Measurements from ENCODE around the gene FAM217B. TPM values are rescaled to one million over a fixed set of nuclear protein-coding genes. Genes with fewer than 3 reads are reported as not detected.

The FAM217B gene, protein sequence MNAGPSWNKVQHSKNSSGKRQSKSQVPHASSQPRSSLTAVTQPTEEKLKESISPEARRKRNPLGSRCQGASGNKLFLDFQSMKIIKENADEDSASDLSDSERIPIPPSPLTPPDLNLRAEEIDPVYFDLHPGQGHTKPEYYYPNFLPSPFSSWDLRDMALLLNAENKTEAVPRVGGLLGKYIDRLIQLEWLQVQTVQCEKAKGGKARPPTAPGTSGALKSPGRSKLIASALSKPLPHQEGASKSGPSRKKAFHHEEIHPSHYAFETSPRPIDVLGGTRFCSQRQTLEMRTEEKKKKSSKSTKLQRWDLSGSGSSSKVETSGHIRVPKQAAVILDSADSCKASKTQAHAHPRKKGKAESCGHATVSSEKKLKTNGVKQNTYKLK
- total RNA-seq = 1 to 10 TPM; 1.2 to 3.6 (median 2.2) TPM
- long read RNA-seq, full-length matches to known transcripts = 1 of 4 reads
- long read RNA-seq, partial matches to known transcripts = 0 of 4 reads
- long read RNA-seq, other reads (novel, unspliced or antisense) = 3 of 4 reads

DNA sequence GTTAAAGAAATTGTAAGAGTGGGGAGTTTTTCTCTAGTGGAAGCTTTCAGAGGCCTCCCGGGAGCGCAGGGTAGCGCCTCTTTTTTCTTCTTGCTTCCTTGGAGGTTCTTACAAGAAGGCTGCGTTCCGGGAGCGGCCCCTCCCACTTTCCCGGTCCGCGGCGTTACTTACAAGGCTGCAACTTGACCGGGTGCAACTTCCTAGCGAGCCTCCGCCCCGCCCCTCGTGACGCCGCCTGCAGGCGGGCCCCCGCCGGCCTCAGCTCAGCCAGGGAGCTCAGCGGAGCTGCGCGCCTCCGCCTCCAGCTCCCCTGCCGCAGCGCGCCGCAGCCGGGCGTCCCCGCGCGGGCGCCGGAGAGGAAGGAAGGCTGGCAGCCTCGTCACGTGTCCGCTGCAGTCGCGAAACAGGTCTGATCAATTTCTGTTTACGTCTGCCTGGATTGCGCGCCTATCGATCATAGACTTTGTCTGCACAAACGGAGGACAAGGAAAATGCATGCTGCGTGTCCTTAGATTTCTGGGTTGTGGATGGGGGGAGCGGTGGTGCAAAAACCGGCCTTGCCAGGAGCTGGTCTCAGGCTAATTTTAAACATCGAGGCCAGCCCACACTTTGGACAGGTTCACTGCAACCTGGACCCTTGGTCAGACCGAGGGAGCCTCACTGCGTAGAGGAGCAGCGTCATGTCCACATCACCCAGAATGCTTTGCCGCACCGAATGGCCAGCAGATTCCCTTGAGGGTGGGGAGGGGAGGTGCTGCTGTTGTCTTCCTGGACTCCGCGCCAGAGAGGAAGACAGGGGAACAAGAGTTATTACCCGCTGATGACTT lies at the start of gene FAM217B, which contains the start of gene PPP1R3D:
Gene FAM217B, plus strand, starts transcription at position 261 of the 827 bp plus-strand sequence. CDS start 3,555 bp downstream, outside the sequence.
Gene PPP1R3D, minus strand, starts transcription at position 177 of the 827 bp plus-strand sequence. CDS start 374 bp downstream, outside the sequence.
- Histone ChIP-seq H3K27me3 (no peaks in the 10 kb centered on the region), H3K4me3 (peak within 1 kb of the TSS; percentile 56 to 63 (median 57)), H3K27ac (peak within 1 kb of the TSS; percentile 61 to 84 (median 80)), H3K4me1 (peaks cover 0 to 18% (median 0%) of the 10 kb centered on the region in 4 donors), H3K9me3 (no peaks in the 10 kb centered on the region), H3K36me3 (peaks cover 0 to 19% (median 3%) of the 10 kb centered on the region in 4 donors)
- WGBS (ENCODE audit: insufficient coverage, low coverage, low lambda C conversion rate, missing lambda C conversion rate) = 0% methylated on average over 19 of the region's 57 CpGs
- TF ChIP-seq, protein P1, sequence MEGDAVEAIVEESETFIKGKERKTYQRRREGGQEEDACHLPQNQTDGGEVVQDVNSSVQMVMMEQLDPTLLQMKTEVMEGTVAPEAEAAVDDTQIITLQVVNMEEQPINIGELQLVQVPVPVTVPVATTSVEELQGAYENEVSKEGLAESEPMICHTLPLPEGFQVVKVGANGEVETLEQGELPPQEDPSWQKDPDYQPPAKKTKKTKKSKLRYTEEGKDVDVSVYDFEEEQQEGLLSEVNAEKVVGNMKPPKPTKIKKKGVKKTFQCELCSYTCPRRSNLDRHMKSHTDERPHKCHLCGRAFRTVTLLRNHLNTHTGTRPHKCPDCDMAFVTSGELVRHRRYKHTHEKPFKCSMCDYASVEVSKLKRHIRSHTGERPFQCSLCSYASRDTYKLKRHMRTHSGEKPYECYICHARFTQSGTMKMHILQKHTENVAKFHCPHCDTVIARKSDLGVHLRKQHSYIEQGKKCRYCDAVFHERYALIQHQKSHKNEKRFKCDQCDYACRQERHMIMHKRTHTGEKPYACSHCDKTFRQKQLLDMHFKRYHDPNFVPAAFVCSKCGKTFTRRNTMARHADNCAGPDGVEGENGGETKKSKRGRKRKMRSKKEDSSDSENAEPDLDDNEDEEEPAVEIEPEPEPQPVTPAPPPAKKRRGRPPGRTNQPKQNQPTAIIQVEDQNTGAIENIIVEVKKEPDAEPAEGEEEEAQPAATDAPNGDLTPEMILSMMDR (IDR thresholded peaks at IDR 0.05) = peak in 3 of 4 donors; percentile 13 to 37 (median 13)
- TF ChIP-seq POLR2A (IDR thresholded peaks at IDR 0.05) = peak; percentile 77
- ATAC-seq (peak; percentile 96 to 98 (median 97)), DNase-seq (peak; percentile 93 to 96 (median 95))
- intact Hi-C loops (cut with DNase I) = no loop called here

DNA sequence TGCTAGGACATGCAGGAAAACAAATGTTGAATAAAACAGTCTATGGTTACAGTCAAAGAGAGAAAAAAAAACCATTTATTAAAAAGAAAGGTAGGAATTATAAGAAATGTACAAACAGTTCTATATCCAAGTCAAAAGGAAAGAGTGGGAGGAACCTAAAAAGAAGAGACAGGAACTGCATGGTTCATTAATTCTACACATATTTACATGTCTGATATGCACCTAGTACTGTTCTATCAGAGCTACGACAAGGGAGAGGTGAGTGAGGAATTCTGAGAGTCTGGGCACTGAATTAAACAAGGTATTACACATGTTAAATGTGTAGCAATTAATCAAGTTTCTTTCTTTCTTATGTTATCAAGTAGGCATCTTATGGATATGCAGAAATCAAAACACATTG lies 48.6 kb upstream of the FAM217B start:
- Histone ChIP-seq H3K27ac (no peak overlapping the region), H3K4me1 (no peaks in the 10 kb centered on the region), H3K27me3 (no peaks in the 10 kb centered on the region), H3K9me3 (no peaks in the 10 kb centered on the region), H3K4me3 (no peak overlapping the region), H3K36me3 (no peaks in the 10 kb centered on the region)
- TF ChIP-seq, protein P1 (IDR thresholded peaks at IDR 0.05) = no peak
- TF ChIP-seq POLR2A (IDR thresholded peaks at IDR 0.05) = no peak
- WGBS (ENCODE audit: insufficient coverage, low coverage, low lambda C conversion rate, missing lambda C conversion rate) = 60% methylated on average over 1 of the region's 1 CpG
- no peak for ATAC-seq
- no peak for DNase-seq
- intact Hi-C loops (cut with DNase I) = no loop called here

DNA sequence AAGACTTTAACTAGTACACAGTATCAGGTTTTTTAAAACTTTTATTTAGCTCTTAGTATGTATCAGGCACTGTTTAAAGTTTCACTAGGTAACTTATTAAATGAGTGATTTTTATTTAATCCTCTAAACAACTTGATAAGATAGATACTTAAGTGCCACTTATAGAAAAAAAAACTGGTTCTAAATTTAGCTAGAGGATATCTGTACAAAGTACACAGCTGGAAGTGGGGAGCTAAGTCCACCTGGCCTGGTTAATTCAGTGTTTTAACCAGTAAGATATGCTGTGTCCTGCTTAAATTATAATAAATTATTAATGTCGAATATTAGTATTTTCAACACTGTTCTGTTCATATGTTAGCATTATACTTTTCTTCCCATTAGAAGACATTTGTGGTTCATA lies 44.3 kb upstream of the FAM217B start:
- intact Hi-C loops (cut with DNase I) = no loop called here
- no peak for ATAC-seq
- WGBS (ENCODE audit: insufficient coverage, low coverage, low lambda C conversion rate, missing lambda C conversion rate) = 57% methylated on average over 1 of the region's 1 CpG

DNA sequence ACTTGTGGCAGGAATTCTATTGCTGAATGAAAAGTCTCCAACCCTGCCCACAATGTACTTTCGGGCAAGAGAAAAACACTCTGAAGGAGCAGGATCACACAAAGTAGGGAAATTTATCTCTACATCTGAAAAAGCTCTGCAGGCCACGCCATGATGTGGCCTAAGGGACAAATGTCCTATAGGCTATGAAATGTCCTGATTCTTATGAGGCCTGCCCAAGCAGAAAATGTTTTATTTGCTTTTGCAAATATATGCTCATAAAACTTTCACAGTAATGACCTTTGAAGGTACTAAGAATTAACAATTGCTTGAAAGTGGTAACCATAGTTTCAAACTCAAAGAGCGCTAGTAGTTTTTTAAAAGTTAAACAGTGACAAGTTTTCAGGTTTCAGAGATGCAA lies 37.7 kb upstream of the FAM217B start:
- H3K27ac ChIP-seq = no peak overlapping the region
- DNase-seq (no peak), ATAC-seq (no peak)
- H3K27me3 ChIP-seq = peaks cover 0 to 12% of the 10 kb centered on the region in 2 donors
- no peaks in the 10 kb centered on the region for H3K9me3 ChIP-seq
- H3K4me3 ChIP-seq = no peak overlapping the region
- no peaks in the 10 kb centered on the region for H3K4me1 ChIP-seq
- 89% methylated on average over 3 of the region's 3 CpGs for WGBS (ENCODE audit: insufficient coverage, low coverage, low lambda C conversion rate, missing lambda C conversion rate)
- TF ChIP-seq, protein P1 (IDR thresholded peaks at IDR 0.05) = no peak
- TF ChIP-seq POLR2A (IDR thresholded peaks at IDR 0.05) = no peak
- H3K36me3 ChIP-seq = no peaks in the 10 kb centered on the region
- intact Hi-C loops (cut with DNase I) = no loop called here

More for the DNA sequence above, 44.3 kb upstream of the FAM217B start:
- Histone ChIP-seq H3K4me1 (no peaks in the 10 kb centered on the region), H3K9me3 (no peaks in the 10 kb centered on the region), H3K27ac (no peak overlapping the region), H3K27me3 (no peaks in the 10 kb centered on the region), H3K4me3 (no peak overlapping the region), H3K36me3 (no peaks in the 10 kb centered on the region)
- TF ChIP-seq, protein P1 (IDR thresholded peaks at IDR 0.05) = no peak
- TF ChIP-seq POLR2A (IDR thresholded peaks at IDR 0.05) = no peak
- DNase-seq = no peak
